ENCODE measurements around the gene TUBGCP5. TPM values are rescaled to one million over a fixed set of nuclear protein-coding genes. Genes with fewer than 3 reads are reported as not detected.
A peak's percentile ranks its signal among the peaks of the same experiment; 100 is the strongest.
"Not testable (repeated sequence)": the region's sequence is repeated elsewhere in the genome, so short reads cannot be mapped to it uniquely, and the experiment has no call there.

Gene TUBGCP5
- total RNA-seq, 1 donor from 2014 or later = 12.9 TPM

DNA sequence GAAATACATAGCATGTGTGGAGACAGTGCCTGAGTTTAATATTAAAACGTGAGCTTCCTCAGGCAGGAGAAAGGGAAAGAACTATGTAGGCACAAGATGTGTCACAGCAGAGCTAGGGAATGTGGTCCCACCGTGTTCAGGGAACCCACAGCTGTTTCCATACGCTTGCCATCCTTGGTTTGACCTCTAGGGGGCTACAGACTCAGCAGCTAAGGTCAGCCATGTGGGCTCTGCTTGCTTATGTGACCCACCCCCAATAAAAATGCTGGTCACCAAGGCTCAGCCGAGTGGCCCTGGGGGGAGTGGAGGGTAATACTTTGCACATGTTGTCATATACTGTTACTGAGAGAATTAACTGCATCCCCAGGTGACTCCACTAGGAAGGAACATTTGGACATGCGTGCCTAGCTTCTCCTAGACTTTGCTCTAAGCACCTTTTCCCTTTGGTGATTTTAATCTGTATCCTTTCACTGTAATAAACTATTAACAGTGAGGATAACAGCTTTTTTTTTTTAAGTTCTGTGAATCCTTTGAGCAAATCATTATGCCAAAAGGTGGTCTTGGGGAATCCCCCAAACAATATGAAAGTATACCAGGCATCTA lies 3.3 kb downstream of the TUBGCP5 start:
- no peak overlapping the region for H3K4me3 ChIP-seq (ENCODE audit: low read depth, low read length)
- TF ChIP-seq, protein P1, sequence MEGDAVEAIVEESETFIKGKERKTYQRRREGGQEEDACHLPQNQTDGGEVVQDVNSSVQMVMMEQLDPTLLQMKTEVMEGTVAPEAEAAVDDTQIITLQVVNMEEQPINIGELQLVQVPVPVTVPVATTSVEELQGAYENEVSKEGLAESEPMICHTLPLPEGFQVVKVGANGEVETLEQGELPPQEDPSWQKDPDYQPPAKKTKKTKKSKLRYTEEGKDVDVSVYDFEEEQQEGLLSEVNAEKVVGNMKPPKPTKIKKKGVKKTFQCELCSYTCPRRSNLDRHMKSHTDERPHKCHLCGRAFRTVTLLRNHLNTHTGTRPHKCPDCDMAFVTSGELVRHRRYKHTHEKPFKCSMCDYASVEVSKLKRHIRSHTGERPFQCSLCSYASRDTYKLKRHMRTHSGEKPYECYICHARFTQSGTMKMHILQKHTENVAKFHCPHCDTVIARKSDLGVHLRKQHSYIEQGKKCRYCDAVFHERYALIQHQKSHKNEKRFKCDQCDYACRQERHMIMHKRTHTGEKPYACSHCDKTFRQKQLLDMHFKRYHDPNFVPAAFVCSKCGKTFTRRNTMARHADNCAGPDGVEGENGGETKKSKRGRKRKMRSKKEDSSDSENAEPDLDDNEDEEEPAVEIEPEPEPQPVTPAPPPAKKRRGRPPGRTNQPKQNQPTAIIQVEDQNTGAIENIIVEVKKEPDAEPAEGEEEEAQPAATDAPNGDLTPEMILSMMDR (IDR thresholded peaks at IDR 0.05; ENCODE audit: insufficient read depth, low read length, severe bottlenecking) = peak; percentile 84
- peaks cover 4% of the 10 kb centered on the region for H3K36me3 ChIP-seq (ENCODE audit: control insufficient read depth, insufficient read depth, low read length)
- DNase-seq (ENCODE audit: low read depth) (peak; percentile 41), FAIRE-seq (no peak)
- no peaks in the 10 kb centered on the region for H3K27me3 ChIP-seq (ENCODE audit: control insufficient read depth, insufficient read depth, low read length)

DNA sequence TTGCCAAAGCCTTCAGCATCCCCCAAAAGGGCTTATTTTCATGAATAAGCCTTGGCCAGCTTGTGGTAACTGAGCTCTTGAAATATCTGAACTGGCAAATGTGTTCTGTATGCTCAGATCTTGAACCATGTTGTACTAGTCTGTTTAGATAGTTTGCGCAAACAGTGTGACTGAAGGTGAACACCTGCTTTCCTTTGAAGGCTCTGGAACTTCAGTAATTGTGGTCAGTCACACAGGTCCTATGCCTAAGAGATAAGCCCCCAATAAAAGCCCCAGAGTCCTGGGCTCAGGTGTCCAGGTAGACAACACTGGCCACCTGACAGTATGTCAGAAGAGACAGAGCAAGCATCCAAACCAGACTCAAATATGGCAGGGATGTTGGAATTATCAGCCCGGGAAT lies 5.4 kb downstream of the TUBGCP5 start:
- Histone ChIP-seq H3K27me3 (ENCODE audit: control insufficient read depth, insufficient read depth, low read length) (no peaks in the 10 kb centered on the region), H3K4me3 (ENCODE audit: low read depth, low read length) (no peak overlapping the region), H3K36me3 (ENCODE audit: control insufficient read depth, insufficient read depth, low read length) (peaks cover 8% of the 10 kb centered on the region)
- FAIRE-seq (no peak), DNase-seq (ENCODE audit: low read depth) (no peak)
- TF ChIP-seq, protein P1 (IDR thresholded peaks at IDR 0.05; ENCODE audit: insufficient read depth, low read length, severe bottlenecking) = no peak

DNA sequence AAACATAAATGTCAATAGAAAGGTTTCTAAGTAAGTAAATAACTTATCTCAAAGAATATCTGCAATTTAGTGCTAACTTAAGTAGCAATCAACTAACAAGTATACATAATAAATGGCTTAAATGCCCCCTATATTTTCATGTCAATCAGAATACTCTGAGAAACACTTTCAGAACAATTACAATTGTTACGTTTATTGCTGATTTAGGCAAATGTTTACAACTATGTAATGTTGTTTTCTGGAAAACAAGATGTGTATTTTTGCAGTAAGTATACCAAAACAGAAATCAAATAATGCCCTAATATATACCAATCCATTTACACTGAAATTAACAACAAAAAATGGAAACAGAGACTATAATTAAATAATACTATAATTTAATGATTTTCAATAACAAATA lies 13.2 kb downstream of the TUBGCP5 start:
- Histone ChIP-seq H3K27me3 (ENCODE audit: control insufficient read depth, insufficient read depth, low read length) (no peaks in the 10 kb centered on the region), H3K4me3 (ENCODE audit: low read depth, low read length) (no peak overlapping the region), H3K36me3 (ENCODE audit: control insufficient read depth, insufficient read depth, low read length) (peaks cover 10% of the 10 kb centered on the region)
- DNase-seq (ENCODE audit: low read depth) = no peak
- TF ChIP-seq, protein P1 (IDR thresholded peaks at IDR 0.05; ENCODE audit: insufficient read depth, low read length, severe bottlenecking) = no peak
- no peak for FAIRE-seq

DNA sequence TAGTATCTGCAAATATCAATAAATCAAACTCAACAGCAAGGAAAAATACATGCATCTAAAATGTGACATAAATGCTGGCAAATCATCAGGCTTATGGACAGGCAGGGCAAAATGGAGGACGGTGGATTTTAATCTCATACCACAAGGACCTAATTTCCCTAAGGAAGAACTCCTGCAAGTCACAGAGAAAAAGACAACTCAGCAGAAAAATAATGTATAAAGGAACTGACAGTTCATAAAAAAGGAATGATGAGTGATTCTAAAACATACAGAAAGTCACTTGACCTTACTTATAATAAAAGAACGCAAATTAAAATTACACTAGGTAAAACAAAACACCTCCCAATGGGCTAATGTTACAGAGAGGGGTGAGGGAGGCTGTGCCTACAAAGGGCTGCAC lies 17.2 kb downstream of the TUBGCP5 start:
- H3K4me3 ChIP-seq (ENCODE audit: low read depth, low read length) = no peak overlapping the region
- TF ChIP-seq, protein P1 (IDR thresholded peaks at IDR 0.05; ENCODE audit: insufficient read depth, low read length, severe bottlenecking) = no peak
- FAIRE-seq (no peak), DNase-seq (ENCODE audit: low read depth) (no peak)
- H3K27me3 ChIP-seq (ENCODE audit: control insufficient read depth, insufficient read depth, low read length) = no peaks in the 10 kb centered on the region
- peaks cover 12% of the 10 kb centered on the region for H3K36me3 ChIP-seq (ENCODE audit: control insufficient read depth, insufficient read depth, low read length)

DNA sequence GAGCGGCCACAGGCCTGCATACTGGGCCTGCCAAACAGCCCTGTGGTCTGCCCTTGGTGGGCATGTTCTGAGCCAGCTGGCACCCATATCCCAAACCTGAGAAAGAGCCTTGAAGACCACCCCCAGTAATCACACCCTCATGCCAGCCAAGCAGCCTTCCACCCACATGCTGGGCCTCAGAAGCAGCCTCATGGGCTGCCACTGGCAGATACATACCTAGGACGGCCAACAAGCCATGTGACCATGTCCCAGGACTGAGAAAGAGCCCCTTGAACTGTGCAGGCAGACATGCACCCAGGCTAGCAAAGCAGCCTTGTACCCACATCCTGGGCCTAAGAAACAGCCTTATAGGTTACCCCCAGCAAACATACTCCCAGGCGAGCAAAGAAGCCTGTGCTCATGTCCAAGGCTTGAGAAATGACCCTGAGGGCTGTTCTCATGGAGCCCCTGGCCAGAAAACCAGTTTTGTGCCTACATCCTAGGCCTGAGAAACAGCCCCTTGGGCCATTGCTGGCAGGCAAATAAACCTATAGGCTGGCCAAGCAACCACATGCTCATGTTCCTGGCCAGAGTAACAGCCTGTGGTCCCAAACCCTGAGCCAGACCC lies 24.9 kb downstream of the TUBGCP5 start:
- TF ChIP-seq, protein P1 (IDR thresholded peaks at IDR 0.05; ENCODE audit: insufficient read depth, low read length, severe bottlenecking) = no peak
- FAIRE-seq (no peak), DNase-seq (ENCODE audit: low read depth) (no peak)
- no peak overlapping the region for H3K4me3 ChIP-seq (ENCODE audit: low read depth, low read length)
- peaks cover 12% of the 10 kb centered on the region for H3K36me3 ChIP-seq (ENCODE audit: control insufficient read depth, insufficient read depth, low read length)
- H3K27me3 ChIP-seq (ENCODE audit: control insufficient read depth, insufficient read depth, low read length) = no peaks in the 10 kb centered on the region

DNA sequence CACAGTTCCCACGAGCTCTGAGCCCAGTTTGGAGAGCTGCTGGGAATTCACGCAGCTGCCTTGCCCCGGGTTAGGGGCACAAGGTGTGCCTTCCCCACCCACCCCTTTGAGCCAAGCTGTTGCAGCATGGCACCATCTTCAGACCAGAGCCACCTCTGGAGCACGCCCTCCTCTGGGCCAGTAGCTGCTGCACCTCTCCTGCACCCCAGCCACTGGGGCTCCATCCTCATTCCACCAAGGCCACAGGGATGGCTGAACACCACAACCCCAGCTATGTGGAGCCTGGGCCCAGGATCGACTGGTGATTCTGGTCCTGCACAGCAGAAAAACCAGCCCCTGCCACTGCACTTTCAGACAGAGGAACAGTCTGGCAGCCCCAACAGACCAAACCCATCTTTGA lies 25.7 kb downstream of the TUBGCP5 start:
- DNase-seq (ENCODE audit: low read depth) (no peak), FAIRE-seq (no peak)
- H3K36me3 ChIP-seq (ENCODE audit: control insufficient read depth, insufficient read depth, low read length) = peaks cover 10% of the 10 kb centered on the region
- H3K4me3 ChIP-seq (ENCODE audit: low read depth, low read length) = no peak overlapping the region
- TF ChIP-seq, protein P1 (IDR thresholded peaks at IDR 0.05; ENCODE audit: insufficient read depth, low read length, severe bottlenecking) = no peak
- no peaks in the 10 kb centered on the region for H3K27me3 ChIP-seq (ENCODE audit: control insufficient read depth, insufficient read depth, low read length)

DNA sequence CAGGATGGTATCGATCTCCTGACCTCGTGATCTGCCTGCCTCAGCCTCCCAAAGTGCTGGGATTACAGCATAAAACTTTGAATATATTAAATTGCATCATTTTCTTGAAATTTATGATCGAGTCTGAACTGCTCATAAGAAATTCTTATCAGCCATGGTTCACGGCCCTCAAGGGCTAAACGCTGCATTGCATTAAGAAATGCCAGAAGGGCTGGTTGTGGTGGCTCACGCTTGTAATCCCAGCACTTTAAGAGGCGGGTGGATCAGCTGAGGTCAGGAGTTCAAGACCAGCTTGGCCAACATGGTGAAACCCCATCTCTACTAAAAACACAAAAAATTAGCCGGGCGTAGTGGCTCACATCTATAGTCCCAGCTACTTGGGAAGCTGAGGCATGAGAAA lies 26.8 kb downstream of the TUBGCP5 start:
- not testable (repeated sequence) for DNase-seq (ENCODE audit: low read depth); FAIRE-seq; H3K27me3 ChIP-seq (ENCODE audit: control insufficient read depth, insufficient read depth, low read length); H3K4me3 ChIP-seq (ENCODE audit: low read depth, low read length)
- peaks cover 11% of the 10 kb centered on the region for H3K36me3 ChIP-seq (ENCODE audit: control insufficient read depth, insufficient read depth, low read length)
